Tibial nerve (tissue), 4 donors: Measurements from ENCODE around the gene MAST3.

Experiments
- EP300 ChIP-seq, 2 donors: sonication (generic); formaldehyde crosslinking; IDR thresholded peaks; one replicate each; pipeline ENCODE4 v1.6.1; 2017; ENCODE audit warnings: antibody characterized with exemption in 2 of 2, mild to moderate bottlenecking in 1 of 2
- TF ChIP-seq, protein P1 (sequence below), 5 experiments: fragments of 200-600 bp in 3 of 5; fragments of 450-650 bp in 2 of 5; sonication (generic) in 3 of 5; IDR thresholded peaks; one replicate each; pipeline ENCODE4 v1.5.1; 2016 to 2019; ENCODE audit warnings: antibody characterized with exemption in 5 of 5, mild to moderate bottlenecking in 3 of 5, moderate library complexity in 2 of 5

DNA sequence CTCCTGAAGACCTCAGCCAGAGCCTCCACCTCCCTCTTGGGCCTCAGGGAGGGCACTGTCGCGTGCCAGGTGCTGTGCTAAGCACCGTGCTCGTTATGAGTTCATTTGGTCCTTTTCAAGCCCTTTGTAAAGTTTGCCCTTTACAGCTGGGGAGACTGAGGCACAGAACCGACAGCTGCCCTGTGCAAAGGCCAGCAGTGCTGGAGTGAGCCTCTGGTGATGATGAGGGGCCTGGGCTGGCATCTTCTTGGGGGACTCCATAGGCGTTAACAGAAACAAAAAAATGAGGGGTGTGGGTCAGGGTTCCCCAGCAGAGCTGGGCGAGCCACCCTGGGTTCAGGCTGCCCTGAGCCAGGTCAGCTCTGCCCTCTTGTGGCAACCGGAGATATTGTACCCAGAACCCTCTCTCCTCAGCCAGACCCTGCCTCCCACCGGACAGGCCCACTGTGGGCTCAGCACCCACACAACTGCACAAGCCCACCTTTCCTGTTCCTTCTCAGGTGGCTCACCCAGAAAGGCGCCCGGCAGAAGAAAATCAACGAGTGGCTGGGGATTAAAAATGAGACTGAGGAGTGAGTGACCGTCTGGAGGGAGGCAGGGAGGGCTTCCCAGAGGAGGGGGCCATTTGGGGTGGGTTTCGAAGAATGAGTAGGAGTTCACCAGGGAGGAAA is 70.5 kb downstream of the MAST3 start:
- no peak for TF ChIP-seq EP300 (IDR thresholded peaks at IDR 0.05)
- TF ChIP-seq, protein P1, sequence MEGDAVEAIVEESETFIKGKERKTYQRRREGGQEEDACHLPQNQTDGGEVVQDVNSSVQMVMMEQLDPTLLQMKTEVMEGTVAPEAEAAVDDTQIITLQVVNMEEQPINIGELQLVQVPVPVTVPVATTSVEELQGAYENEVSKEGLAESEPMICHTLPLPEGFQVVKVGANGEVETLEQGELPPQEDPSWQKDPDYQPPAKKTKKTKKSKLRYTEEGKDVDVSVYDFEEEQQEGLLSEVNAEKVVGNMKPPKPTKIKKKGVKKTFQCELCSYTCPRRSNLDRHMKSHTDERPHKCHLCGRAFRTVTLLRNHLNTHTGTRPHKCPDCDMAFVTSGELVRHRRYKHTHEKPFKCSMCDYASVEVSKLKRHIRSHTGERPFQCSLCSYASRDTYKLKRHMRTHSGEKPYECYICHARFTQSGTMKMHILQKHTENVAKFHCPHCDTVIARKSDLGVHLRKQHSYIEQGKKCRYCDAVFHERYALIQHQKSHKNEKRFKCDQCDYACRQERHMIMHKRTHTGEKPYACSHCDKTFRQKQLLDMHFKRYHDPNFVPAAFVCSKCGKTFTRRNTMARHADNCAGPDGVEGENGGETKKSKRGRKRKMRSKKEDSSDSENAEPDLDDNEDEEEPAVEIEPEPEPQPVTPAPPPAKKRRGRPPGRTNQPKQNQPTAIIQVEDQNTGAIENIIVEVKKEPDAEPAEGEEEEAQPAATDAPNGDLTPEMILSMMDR (IDR thresholded peaks at IDR 0.05): peak; percentile 55 to 84 (median 66)
